Hepatocyte (in vitro differentiated cells): Measurements from ENCODE around the gene RAMP3. TPM values are rescaled to one million over a fixed set of nuclear protein-coding genes. Genes with fewer than 3 reads are reported as not detected.

ENCODE experiments used
- DNase-seq: peaks from one replicate; pipeline ENCODE4 v3.0.0-alpha.2; 2016; ENCODE audit warnings: low spot score
- H2AFZ ChIP-seq: fragments of 200-600 bp; sonication (generic); 2 replicates; pipeline ENCODE4 v1.6.0; 2016; ENCODE audit warnings: antibody characterized with exemption, mild to moderate bottlenecking
- H3K27ac ChIP-seq: fragments of 200-600 bp; sonication (generic); 2 replicates; pipeline ENCODE4 v1.5.1; 2016; ENCODE audit warnings: mild to moderate bottlenecking
- H3K27me3 ChIP-seq: fragments of 200-600 bp; sonication (generic); 2 replicates; pipeline ENCODE4 v1.6.1; 2016
- H3K36me3 ChIP-seq: fragments of 200-600 bp; sonication (generic); replicated peaks from 2 replicates; pipeline ENCODE4 v1.5.1; 2016; ENCODE audit warnings: low read depth; ENCODE audit not compliant: insufficient read depth
- H3K4me1 ChIP-seq: fragments of 200-600 bp; sonication (generic); 2 replicates; pipeline ENCODE4 v1.5.1; 2016; ENCODE audit warnings: mild to moderate bottlenecking, moderate library complexity; ENCODE audit not compliant: insufficient read depth
- H3K4me2 ChIP-seq: fragments of 200-600 bp; sonication (generic); 2 replicates; pipeline ENCODE4 v1.6.0; 2016
- H3K4me3 ChIP-seq: fragments of 200-600 bp; sonication (generic); 2 replicates; pipeline ENCODE4 v1.5.1; 2016; ENCODE audit warnings: mild to moderate bottlenecking
- H3K79me2 ChIP-seq: fragments of 200-600 bp; sonication (generic); 2 replicates; pipeline ENCODE4 v1.6.0; 2017; ENCODE audit warnings: mild to moderate bottlenecking
- H3K9me2 ChIP-seq: fragments of 200-600 bp; sonication (generic); replicated peaks from 2 replicates; pipeline ENCODE4 v1.6.0; 2017; ENCODE audit warnings: mild to moderate bottlenecking; ENCODE audit not compliant: insufficient read depth
- H3K9me3 ChIP-seq: fragments of 200-600 bp; sonication (generic); 2 replicates; pipeline ENCODE4 v1.5.1; 2016; ENCODE audit warnings: low read depth, mild to moderate bottlenecking
- H4K20me1 ChIP-seq: fragments of 200-600 bp; sonication (generic); 2 replicates; pipeline ENCODE4 v1.6.0; 2016; ENCODE audit warnings: mild to moderate bottlenecking; ENCODE audit not compliant: insufficient read depth, poor library complexity, severe bottlenecking
- EZH2 ChIP-seq: fragments of 200-600 bp; sonication (generic); IDR thresholded peaks from 2 replicates; pipeline ENCODE4 v1.6.1; 2016; ENCODE audit warnings: antibody characterized with exemption, mild to moderate bottlenecking, borderline replicate concordance
- EZH2phosphoT487 ChIP-seq: fragments of 200-600 bp; sonication (generic); IDR thresholded peaks from one replicate; pipeline ENCODE4 v1.6.1; 2018; ENCODE audit warnings: antibody characterized with exemption, mild to moderate bottlenecking, low read depth, moderate library complexity; ENCODE audit not compliant: unreplicated experiment, severe bottlenecking
- WGBS: methylation state at CpG from one replicate; pipeline ENCODE4 v1.1.6; 2016; ENCODE audit warnings: low lambda C conversion rate; ENCODE audit errors: missing lambda C conversion rate; 5-methylcytosine and 5-hydroxymethylcytosine counted together
- polyA plus RNA-seq: library from polyadenylated mRNA; unstranded; fragments of >200 nt; fragmentation: Nextera tagmentation; extraction: Ambion mirVana; gene quantifications from 2 replicates; pipeline ENCODE4 v1.2.1, GENCODE V29; 2016
- total RNA-seq: library from RNA; depleted of rRNA; stranded (reverse); fragments of >200 nt; gene quantifications from 2 replicates; pipeline ENCODE4 v1.2.3, GENCODE V29; 2014
- TF ChIP-seq, protein P1 (sequence below): fragments of 200-600 bp; sonication (generic); IDR thresholded peaks from 2 replicates; pipeline ENCODE4 v1.5.1; 2016; ENCODE audit warnings: antibody characterized with exemption, mild to moderate bottlenecking; ENCODE audit not compliant: poor library complexity

The RAMP3 gene
- total and polyA plus RNA-seq, 2 experiments from 2014 or later: not detected

DNA sequence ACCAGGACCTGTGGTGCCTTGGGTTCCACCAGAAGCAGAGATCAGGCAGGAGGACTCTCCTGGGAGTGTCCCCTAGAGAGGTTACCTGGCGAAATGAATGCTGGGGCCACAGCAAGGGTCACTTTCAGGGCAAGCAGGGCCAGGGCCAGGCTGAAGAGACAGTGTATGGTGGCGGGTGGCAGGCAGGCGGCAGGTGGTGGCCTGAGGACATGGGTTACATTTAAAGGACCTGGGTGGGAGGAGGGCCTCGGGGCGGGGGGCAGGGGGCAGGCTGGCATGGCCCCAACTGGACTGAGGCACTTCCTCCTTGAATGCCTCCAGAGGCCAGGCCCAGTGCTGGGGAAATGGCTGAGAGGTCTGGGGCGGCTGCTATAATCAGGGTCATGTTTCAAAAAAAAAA lies 31.4 kb upstream of the RAMP3 start:
- Histone ChIP-seq H3K79me2 (no peaks in the 10 kb centered on the region), H3K27me3 (no peaks in the 10 kb centered on the region), H3K36me3 (no peaks in the 10 kb centered on the region), H2AFZ (no peak overlapping the region), H3K4me3 (no peak overlapping the region), H4K20me1 (no peaks in the 10 kb centered on the region), H3K9me2 (no peaks in the 10 kb centered on the region), H3K4me1 (no peaks in the 10 kb centered on the region), H3K4me2 (no peak overlapping the region), H3K27ac (no peak overlapping the region), H3K9me3 (no peaks in the 10 kb centered on the region)
- WGBS: 86% methylated on average over 6 of the region's 6 CpGs
- TF ChIP-seq, protein P1, sequence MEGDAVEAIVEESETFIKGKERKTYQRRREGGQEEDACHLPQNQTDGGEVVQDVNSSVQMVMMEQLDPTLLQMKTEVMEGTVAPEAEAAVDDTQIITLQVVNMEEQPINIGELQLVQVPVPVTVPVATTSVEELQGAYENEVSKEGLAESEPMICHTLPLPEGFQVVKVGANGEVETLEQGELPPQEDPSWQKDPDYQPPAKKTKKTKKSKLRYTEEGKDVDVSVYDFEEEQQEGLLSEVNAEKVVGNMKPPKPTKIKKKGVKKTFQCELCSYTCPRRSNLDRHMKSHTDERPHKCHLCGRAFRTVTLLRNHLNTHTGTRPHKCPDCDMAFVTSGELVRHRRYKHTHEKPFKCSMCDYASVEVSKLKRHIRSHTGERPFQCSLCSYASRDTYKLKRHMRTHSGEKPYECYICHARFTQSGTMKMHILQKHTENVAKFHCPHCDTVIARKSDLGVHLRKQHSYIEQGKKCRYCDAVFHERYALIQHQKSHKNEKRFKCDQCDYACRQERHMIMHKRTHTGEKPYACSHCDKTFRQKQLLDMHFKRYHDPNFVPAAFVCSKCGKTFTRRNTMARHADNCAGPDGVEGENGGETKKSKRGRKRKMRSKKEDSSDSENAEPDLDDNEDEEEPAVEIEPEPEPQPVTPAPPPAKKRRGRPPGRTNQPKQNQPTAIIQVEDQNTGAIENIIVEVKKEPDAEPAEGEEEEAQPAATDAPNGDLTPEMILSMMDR: no peak
- TF ChIP-seq EZH2phosphoT487 (no peak), EZH2 (no peak)
- DNase-seq: no peak

DNA sequence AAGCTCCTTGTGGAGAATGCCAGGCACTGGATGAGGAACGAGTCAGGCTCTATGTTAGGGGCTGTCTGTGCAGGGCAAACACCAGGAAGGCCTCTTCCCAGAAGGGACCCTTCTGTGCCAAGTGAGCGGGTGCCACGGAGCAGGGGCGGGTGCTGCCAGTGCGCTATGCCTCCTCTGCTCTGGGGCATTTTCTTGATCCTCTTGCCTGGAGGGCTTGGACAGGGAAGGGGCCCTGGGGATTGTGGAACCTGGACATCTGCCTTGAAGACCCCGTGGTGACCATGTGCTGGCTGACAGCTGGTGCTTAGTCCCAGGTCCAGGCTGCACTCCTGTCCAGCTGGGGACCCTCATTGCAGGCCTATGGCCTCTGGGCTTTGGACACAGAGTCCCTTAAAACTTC lies 30.7 kb upstream of the RAMP3 start:
- Histone ChIP-seq H3K36me3 (no peaks in the 10 kb centered on the region), H2AFZ (no peak overlapping the region), H3K4me2 (no peak overlapping the region), H3K79me2 (no peaks in the 10 kb centered on the region), H3K27me3 (no peaks in the 10 kb centered on the region), H4K20me1 (no peaks in the 10 kb centered on the region), H3K9me3 (no peaks in the 10 kb centered on the region), H3K4me3 (no peak overlapping the region), H3K27ac (no peak overlapping the region), H3K9me2 (no peaks in the 10 kb centered on the region), H3K4me1 (no peaks in the 10 kb centered on the region)
- TF ChIP-seq EZH2 (no peak), EZH2phosphoT487 (no peak)
- TF ChIP-seq, protein P1: no peak
- no peak for DNase-seq
- 90% methylated on average over 6 of the region's 6 CpGs for WGBS

DNA sequence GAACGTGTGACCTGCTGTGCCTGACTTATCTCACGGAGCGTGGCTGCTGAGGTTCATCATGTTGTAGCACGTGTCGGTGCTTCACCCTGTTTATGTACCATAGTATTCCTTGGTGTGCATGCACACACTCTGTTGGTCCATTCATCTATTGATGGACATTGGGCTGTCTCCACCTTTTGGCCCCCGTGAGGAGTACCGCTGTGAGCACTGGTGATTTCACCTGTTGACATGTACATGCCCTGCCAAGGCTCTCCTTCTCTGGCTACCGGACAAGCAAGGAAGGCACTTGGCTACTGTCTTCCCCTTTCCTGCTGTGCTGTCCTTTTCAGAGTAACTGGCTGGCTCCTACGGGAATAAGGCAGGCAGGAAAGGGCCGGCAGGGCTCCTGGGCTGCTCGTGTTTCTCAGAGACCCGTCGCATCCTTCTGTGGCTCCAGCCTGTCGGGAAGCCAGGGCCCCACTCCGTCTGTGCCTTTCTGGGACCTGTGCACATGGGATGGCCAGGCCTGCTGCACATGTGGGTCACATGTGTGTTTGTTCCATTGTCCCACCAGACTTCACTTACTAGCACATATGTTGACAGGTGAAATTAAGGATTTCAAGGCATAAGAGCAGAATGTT lies 28.3 kb upstream of the RAMP3 start:
- H3K4me2 ChIP-seq: no peak overlapping the region
- H4K20me1 ChIP-seq: no peaks in the 10 kb centered on the region
- no peak overlapping the region for H3K27ac ChIP-seq
- H3K9me2 ChIP-seq: no peaks in the 10 kb centered on the region
- H3K4me3 ChIP-seq: no peak overlapping the region
- H2AFZ ChIP-seq: no peak overlapping the region
- H3K79me2 ChIP-seq: no peaks in the 10 kb centered on the region
- H3K4me1 ChIP-seq: no peaks in the 10 kb centered on the region
- TF ChIP-seq, protein P1: no peak
- TF ChIP-seq EZH2 (no peak), EZH2phosphoT487 (no peak)
- no peaks in the 10 kb centered on the region for H3K27me3 ChIP-seq
- DNase-seq: no peak
- 81% methylated on average over 15 of the region's 15 CpGs for WGBS
- no peaks in the 10 kb centered on the region for H3K9me3 ChIP-seq
- H3K36me3 ChIP-seq: no peaks in the 10 kb centered on the region
